GM18508 (cell line): Measurements from ENCODE around the gene DRC3.

Experiments
- ATAC-seq: cut with Tn5 transposase; IDR thresholded peaks from one replicate; pipeline ENCODE4 v1.9.1; 2021; ENCODE audit warnings: moderate number of reproducible peaks; ENCODE audit not compliant: insufficient read depth, unreplicated experiment

DRC3 gene

DNA sequence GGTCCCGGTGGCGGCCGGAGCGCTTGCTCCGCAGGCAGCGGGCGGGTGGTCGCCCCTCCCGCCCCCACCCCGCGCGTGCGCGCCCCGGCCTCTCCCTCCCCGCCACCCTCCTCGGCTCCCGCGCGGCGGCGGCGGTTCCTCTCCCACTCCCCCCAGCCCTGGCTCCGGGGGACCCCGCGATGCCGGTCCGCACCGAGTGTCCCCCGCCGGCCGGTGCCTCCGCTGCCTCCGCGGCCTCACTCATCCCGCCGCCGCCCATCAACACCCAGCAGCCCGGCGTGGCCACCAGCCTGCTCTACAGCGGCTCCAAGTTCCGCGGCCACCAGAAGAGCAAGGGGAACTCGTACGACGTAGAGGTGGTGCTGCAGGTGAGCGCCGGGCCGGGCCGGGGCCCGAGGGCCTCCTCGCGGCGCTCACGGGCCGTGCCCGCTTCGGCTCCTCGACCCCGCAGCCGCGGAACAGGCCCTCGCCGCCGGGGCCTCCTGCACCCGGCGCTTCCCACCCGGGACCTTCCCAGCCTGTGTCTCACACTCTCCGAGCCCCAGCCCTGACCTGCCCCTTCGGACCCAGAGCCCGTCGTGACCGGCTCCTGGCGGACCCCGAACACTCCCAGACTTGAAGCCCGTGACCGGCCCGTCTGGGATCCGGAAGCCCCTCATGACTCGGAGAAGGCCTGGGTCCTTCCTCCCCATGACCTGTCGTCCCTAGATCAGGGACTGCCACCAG lies 67.0 kb downstream of the DRC3 start:
- ATAC-seq, result no peak

GRCh38 chr17:18040261-18040858 lies 67.7 kb downstream of the DRC3 start:
- no peak for ATAC-seq

GRCh38 chr17:18041776-18042175 lies 69.1 kb downstream of the DRC3 start:
- no peak for ATAC-seq

DNA sequence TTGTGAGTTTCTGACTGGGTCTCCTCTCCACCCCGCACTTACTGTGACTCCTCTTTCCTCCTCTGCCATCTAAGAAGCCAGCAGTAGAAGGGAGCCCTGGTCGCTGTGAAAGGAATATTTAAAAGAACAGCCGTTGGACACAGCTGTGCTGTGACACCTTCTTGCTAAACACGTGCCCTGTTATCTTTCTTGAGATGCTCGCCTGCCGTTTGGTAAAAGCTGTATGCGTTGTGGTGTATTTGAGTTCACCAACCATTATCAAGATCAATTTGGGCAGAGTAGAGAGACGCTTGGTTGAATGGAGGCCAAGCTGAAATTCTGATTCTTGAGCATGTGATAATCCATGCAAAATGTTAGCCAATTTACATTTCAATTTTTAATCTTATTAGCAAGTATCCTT lies 70.3 kb downstream of the DRC3 start:
- ATAC-seq, result no peak

GRCh38 chr17:18043491-18043890 lies 70.8 kb downstream of the DRC3 start:
- no peak for ATAC-seq

DNA sequence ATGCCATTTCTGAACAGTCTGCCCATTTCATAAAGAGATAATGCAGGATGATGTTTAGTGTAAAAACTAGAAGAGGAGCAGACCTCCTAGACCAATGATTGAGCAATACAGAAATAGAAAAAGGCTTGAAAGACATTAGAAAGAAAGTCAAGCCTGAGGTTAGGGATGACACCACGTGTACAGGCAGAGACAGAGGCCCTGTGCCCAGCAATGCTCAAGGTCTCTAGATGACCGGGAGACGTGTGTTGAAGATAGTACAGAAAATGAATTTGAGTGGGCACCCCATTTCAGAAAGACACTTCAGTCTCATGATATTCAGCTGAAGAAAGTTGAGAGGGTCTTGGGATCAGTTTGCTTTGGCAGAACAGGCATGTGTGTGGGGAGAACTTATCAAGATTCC lies 71.9 kb downstream of the DRC3 start:
- no peak for ATAC-seq

DNA sequence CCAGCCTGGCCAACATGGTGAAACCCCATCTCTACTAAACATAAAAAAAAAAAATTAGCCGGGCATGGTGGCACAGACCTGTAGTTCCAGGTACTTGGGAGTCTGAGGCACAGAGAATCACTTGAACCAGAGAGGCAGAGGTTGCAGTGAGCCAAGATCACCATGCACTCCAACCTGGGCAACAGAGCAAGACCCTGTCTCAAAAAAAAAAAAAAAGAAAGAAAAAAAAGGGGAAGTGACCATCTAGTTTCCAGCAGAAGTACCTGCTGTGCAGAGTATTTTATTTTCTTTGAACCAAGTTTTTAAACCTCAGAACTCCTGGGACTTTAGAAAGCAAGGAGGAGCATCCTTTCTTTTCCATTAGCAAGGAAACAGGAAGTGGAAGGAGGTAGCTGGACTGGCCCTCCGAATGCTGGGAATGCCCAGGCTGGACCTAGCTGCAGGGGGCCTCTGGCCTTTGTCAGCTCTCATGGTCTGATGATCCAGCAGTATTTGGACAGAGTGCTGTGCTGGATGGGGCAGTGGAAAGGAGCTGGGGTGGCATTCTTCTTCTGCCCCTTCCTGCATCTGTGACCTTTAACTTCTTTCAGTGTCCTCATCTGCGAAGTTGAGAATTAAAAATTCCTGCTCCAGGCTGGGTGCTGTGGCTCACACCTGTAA lies 73.2 kb downstream of the DRC3 start:
- ATAC-seq, result no peak

GRCh38 chr17:18055597-18055996 lies 82.9 kb downstream of the DRC3 start:
- no peak for ATAC-seq

DNA sequence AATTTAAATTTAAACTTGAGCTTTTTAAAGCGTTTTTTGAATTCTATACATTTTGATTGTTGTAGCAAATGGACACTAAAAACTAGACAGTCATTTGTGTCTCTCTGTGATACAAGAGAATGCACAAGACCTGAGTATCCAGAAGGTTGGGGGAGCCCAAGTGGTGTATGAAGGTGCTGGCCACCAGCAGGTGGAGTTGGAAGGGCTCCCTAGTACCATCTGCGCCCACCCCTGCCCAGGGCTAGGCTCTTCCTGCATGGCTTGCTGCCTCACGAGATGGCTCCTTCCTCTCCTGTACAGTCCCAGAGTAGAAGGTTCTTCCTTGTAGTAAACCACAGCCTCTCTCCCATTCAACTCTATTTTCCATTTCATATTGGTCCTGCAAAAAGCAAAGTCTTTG lies 83.6 kb downstream of the DRC3 start:
- no peak for ATAC-seq

- no peak for ATAC-seq
Measured at GRCh38 chr17:18059283-18059682, 86.6 kb downstream of the DRC3 start.

GRCh38 chr17:18064053-18064452 lies 91.4 kb downstream of the DRC3 start:
- ATAC-seq, result no peak

- no peak for ATAC-seq
Measured at GRCh38 chr17:18065546-18065945, 92.9 kb downstream of the DRC3 start.
